GM23248 (cell line): ENCODE data around the gene FAAP24.

ENCODE experiments used
- EZH2 ChIP-seq: fragments of 200-600 bp; sonication (generic); IDR thresholded peaks from 2 replicates; pipeline ENCODE4 v1.6.1; 2018; ENCODE audit warnings: antibody characterized with exemption, mild to moderate bottlenecking; ENCODE audit not compliant: insufficient read depth, poor library complexity, severe bottlenecking
- EZH2phosphoT487 ChIP-seq: fragments of 200-600 bp; sonication (generic); IDR thresholded peaks from 2 replicates; pipeline ENCODE4 v1.6.1; 2018; ENCODE audit warnings: antibody characterized with exemption, moderate library complexity, mild to moderate bottlenecking, low read depth; ENCODE audit not compliant: insufficient read depth

- TF ChIP-seq EZH2 (no peak), EZH2phosphoT487 (no peak)
Observed at GRCh38 chr19:32930567-32930966, 41.5 kb upstream of the FAAP24 start.
